ENCODE measurements around the gene CXADR. TPM values are rescaled to one million over a fixed set of nuclear protein-coding genes. Genes with fewer than 3 reads are reported as not detected.

The CXADR gene
- total RNA-seq, 1 experiment from 2014 or later = 152 TPM

DNA sequence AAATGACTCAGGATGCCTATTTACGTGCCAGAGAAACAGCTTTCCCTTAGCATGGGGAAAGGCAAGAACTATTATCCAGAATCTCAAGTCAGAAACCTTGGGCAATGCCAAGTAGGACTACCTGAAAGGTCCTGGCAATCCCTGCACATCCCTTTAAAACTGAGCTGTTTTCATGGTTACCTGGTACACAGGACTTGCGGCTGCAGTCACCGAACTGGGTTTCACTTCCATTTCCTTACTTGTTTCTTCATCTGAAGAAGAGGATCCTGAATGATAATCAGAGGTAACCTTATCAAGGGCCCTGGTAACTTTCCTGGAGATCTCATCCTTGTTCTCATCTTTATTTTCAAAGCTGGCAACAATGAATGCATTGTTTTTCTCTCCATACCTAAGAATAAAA lies 85.6 kb downstream of the CXADR start:
- Histone ChIP-seq H3K4ac (ENCODE audit: low read depth, low read length) (no peak overlapping the region), H3K9ac (ENCODE audit: extremely low read depth, insufficient read length, low read length) (no peak overlapping the region), H2BK12ac (ENCODE audit: insufficient read length, low read depth, low read length) (no peak overlapping the region), H2BK120ac (ENCODE audit: low read depth, low read length, poor library complexity, severe bottlenecking) (no peak overlapping the region), H2AFZ (ENCODE audit: low read length) (no peak overlapping the region), H3K23me2 (ENCODE audit: insufficient read length, low read depth, low read length, poor library complexity, severe bottlenecking) (no peaks in the 10 kb centered on the region), H3T11ph (ENCODE audit: low read length) (no peak overlapping the region), H3K14ac (ENCODE audit: insufficient read depth, low read length) (no peak overlapping the region), H3K56ac (ENCODE audit: insufficient read length, low read depth, low read length) (no peak overlapping the region), H2BK5ac (ENCODE audit: insufficient read length, low read length) (no peak overlapping the region), H3K4me1 (ENCODE audit: insufficient read depth, low read length) (no peaks in the 10 kb centered on the region), H3K9me3 (ENCODE audit: control insufficient read depth, low read depth, low read length) (no peaks in the 10 kb centered on the region), H4K5ac (ENCODE audit: insufficient read length, low read depth, low read length) (no peak overlapping the region), H4K20me1 (ENCODE audit: control insufficient read depth, insufficient read depth, insufficient read length) (peaks cover 2% of the 10 kb centered on the region), H3K23ac (ENCODE audit: insufficient read length, low read depth, low read length) (no peak overlapping the region), H3K27me3 (ENCODE audit: insufficient read depth, low read length) (no peaks in the 10 kb centered on the region), H3K4me2 (ENCODE audit: insufficient read depth, insufficient read length, low read length) (no peak overlapping the region), H4K91ac (ENCODE audit: insufficient read length, low read depth, low read length) (no peak overlapping the region), H3K18ac (ENCODE audit: insufficient read length, low read depth, low read length) (no peak overlapping the region), H3K27ac (ENCODE audit: insufficient read length, low read depth, low read length) (no peak overlapping the region), H2BK15ac (ENCODE audit: low read depth, low read length) (no peak overlapping the region), H4K8ac (replicated peaks; ENCODE audit: insufficient read length, low read depth, low read length) (no peak overlapping the region), H3K79me2 (ENCODE audit: insufficient read depth, low read length) (0 out of 2 replicates have a peak, but pooled peaks cover 1% of the 10 kb centered on the region), H3K79me1 (ENCODE audit: insufficient read depth, low read depth, low read length, poor library complexity, severe bottlenecking) (no peaks in the 10 kb centered on the region), H2AK5ac (ENCODE audit: insufficient read length, low read length) (no peak overlapping the region), H2BK20ac (ENCODE audit: low read depth, low read length, poor library complexity, severe bottlenecking) (no peak overlapping the region)
- H3K27ac Mint-ChIP-seq = 0 out of 7 replicates have a peak overlapping the region, but pooled peaks of 1 of the 3 experiments have one; percentile 36
- TF ChIP-seq, protein P1, sequence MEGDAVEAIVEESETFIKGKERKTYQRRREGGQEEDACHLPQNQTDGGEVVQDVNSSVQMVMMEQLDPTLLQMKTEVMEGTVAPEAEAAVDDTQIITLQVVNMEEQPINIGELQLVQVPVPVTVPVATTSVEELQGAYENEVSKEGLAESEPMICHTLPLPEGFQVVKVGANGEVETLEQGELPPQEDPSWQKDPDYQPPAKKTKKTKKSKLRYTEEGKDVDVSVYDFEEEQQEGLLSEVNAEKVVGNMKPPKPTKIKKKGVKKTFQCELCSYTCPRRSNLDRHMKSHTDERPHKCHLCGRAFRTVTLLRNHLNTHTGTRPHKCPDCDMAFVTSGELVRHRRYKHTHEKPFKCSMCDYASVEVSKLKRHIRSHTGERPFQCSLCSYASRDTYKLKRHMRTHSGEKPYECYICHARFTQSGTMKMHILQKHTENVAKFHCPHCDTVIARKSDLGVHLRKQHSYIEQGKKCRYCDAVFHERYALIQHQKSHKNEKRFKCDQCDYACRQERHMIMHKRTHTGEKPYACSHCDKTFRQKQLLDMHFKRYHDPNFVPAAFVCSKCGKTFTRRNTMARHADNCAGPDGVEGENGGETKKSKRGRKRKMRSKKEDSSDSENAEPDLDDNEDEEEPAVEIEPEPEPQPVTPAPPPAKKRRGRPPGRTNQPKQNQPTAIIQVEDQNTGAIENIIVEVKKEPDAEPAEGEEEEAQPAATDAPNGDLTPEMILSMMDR (conservative IDR thresholded peaks at IDR 0.05) = no peak
- DNase-seq = no peak
- H3K9me3 Mint-ChIP-seq = no peaks in the 10 kb centered on the region
- peaks cover 30 to 82% (median 70%) of the 10 kb centered on the region in 3 experiments for H3K36me3 Mint-ChIP-seq (ENCODE audit: insufficient read depth in 1 of 3, low read depth in 3 of 3)
- no peak overlapping the region for H3K4me3 Mint-ChIP-seq
- whole genome bisulfite sequencing (ENCODE audit: extremely low coverage, insufficient read length, low lambda C conversion rate) = no CpG with 5 or more reads among the region's 3 CpGs
- H3K4me1 Mint-ChIP-seq = peaks cover 0 to 2% of the 10 kb centered on the region in 2 experiments; a peak in 1 of 4 replicates
- no peaks in the 10 kb centered on the region for H3K27me3 Mint-ChIP-seq (ENCODE audit: low read depth)

All from H9 (cell line).